ENCODE measurements around the gene HELZ2.

Gene HELZ2

DNA sequence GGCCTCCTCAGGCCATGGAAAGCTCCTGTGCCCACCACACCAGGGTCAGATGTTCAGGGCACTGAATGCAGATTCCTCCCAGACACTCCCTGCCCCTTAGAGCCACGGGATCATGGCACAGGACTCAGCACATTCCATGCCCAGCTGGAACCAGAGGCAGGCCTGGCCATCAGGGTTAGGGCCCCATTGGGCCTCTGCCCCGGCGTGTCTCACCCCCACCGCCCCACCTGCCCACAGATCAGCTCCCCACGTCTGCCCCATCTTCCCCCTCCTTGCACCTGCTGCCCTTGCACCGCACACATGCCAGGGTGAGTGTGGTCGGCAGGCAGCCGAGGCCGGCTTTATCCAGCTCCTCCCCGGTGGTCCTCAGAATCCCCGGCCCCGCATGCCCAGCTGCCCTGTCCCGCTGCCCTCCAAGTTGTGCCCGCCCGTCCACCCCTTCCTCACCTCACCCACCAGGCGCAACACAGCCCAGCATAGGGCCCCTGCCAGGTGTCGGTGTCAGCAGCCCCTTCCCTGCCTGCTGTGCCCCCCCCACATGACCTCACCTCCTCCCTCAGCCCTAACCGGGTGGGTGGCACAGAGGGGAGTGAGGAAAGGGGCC, 24.3 kb downstream of the HELZ2 start:
- no peak for DNase-seq (ENCODE audit: low read depth)

DNA sequence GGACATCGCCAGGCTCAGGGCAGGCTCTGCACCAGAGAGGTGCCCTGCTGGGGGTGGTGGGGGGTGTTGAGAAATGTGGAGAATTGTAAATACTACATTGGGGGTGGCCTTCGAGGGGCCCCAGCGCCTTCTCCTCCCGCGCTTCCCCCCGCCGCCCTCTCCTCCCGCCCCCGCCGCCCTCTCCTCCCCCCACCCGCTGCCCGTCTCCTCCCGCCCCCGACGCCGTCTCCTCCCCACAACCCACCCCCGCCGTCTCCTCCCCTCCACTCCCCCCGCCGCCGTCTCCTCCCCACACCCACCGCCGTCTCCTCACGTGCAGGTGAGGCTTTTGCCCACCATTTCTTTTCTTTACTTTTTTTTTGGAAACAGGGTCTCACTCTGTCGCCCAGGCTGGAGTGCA, 25.0 kb downstream of the HELZ2 start:
- DNase-seq (ENCODE audit: low read depth): no peak

DNA sequence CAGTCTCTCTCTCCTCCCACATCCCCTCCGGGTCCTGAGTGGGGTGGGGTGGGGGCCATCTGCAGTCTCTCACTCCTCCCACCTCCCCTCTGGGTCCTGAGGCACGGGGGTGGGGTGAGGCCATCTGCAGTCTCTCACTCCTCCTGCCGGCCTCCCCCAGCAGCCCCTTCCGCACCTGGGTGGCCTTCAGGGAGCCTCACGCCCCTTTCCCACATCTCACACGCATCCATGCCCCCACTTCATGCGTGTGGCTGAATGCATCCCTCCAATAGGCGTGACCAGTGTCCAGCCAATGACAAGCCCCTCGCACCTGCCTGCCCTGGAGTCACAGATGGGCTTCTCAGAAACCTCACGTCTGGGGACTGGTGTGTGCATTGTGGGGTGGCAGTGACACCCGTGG, 25.5 kb downstream of the HELZ2 start:
- DNase-seq (ENCODE audit: low read depth): no peak

- no peak for DNase-seq (ENCODE audit: low read depth)
Observed at GRCh38 chr20:63547725-63548480, 26.1 kb downstream of the HELZ2 start, which contains the start of gene SRMS. Gene SRMS, minus strand, starts transcription at chr20:63547749. Its CDS starts 286 bp downstream, at chr20:63547463.

- DNase-seq (ENCODE audit: low read depth): no peak
Observed at GRCh38 chr20:63546956-63547724, 26.9 kb downstream of the HELZ2 start.

DNA sequence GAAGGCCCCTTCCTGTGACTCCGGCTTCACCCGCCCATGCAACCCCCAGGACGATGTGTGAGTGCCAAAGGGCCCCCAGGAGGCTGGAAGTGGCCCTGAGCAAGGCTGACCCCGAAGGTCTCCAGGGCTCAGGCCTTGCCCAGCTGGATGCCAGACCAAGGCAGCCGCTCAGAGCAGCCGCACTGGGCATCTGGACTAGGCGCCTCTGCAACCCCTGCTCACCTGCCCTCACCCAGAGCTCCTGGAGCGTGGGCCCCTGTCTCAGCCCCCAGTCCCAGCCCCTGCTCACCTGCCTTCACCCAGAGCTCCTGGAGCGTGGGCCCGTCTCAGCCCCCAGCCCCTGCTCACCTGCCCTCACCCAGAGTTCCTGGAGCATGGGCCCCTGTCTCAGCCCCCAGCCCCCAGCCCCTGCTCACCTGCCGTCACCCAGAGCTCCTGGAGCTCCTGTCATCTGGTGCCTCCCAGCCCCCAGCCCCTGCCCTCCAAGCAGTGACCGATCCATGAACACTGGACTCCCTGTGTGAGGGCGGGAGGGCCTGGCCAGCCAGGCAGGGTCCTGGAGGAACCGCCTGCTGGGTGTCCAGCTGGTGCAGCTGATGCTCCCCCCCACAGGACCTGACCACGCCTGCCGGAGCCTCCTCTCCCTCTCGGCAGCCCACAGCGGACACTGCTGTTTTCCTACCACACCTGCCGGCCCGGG, 27.6 kb downstream of the HELZ2 start:
- DNase-seq (ENCODE audit: low read depth): no peak

DNA sequence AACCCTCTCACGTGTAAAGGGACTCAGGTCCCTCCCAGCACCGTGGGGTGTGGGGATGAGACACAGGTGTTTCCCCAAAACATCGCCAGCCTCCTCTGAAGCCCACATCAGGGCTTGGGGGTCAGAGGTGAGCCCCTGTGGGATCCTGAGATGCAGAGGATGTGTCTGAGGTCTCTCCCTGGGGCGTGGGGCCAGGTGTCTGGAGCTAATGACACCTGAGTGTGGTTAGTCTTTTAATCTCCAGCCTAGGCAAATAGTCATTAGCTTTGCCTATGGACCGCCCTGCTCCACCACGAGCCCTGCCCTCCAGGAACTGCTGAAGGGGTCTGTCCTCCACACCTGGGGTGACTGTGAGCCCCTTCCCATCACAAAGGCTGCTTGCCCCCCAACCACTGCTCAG, 28.2 kb downstream of the HELZ2 start:
- no peak for DNase-seq (ENCODE audit: low read depth)

DNA sequence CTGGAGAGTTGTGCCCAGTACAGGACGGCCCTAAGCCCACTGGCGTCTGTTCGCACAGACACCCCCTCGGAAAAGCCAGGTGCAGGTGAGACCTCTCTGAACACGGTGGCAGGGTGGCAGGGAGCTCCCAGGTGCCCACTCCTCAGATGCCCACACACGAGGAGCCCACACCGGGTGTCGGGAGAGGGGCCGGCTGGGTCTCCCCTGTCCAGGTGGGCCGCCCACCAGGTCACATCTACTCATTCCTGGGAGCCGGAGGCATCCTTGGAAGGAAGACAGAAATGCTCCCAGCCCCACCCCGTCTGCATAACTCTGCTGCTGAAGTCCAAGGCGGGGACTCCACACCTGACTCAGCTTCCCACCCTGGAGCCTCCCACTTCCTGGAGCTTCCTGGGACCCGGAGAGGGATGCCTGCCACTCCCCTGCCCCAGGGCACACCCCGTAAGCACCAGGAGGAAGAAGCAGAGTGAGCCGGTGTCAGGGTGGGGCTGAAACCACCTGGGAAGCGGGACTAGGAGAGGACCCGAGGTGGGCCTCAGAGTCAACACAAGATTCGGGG, 29.0 kb downstream of the HELZ2 start:
- DNase-seq (ENCODE audit: low read depth): no peak

GRCh38 chr20:63544241-63544957, 29.6 kb downstream of the HELZ2 start:
- no peak for DNase-seq (ENCODE audit: low read depth)

- DNase-seq (ENCODE audit: low read depth): no peak
Observed at GRCh38 chr20:63543733-63544132, 30.3 kb downstream of the HELZ2 start.

DNA sequence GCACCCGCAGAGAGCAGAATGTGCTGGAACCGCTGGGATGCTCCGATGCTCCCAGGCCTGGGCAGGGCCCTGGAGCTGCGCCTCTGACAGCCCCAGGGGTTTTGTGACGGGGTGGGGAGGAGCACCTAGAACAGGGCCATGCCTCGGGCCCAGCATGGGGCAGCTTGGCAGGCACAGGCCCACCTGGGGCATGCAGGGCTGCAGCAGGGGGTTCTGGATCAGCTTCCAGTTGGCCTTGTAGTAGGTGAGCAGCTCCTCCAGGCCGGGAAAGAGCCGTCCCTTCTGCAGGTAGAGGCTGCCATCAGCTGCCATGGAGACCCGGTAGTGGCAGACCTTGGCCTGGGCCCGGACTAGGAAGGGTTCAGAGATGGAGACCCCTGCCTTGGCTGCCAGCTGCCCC, 30.9 kb downstream of the HELZ2 start:
- no peak for DNase-seq (ENCODE audit: low read depth)

- no peak for DNase-seq (ENCODE audit: low read depth)
Observed at GRCh38 chr20:63542696-63543095, 31.3 kb downstream of the HELZ2 start.

GRCh38 chr20:63542031-63542559, 31.9 kb downstream of the HELZ2 start:
- DNase-seq (ENCODE audit: low read depth): no peak

DNA sequence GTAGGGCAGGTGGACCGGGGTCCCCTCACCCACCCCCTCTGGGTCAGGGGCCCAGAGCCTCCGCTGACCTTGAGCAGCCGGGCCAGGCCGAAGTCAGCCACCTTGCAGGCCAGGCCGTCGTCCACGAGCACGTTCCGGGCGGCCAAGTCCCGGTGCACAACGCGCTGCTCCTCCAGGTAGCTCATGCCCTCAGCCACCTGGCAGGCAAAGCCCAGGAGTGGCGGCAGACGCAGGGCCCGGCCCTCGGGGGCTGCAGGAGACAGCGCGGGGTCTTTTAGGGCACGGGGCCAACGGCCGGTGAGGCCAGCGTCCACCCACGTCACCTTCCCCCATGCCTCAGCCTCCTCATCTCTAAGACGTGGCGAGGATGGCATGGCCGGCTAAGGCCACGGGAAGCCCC, 32.7 kb downstream of the HELZ2 start:
- no peak for DNase-seq (ENCODE audit: low read depth)

DNA sequence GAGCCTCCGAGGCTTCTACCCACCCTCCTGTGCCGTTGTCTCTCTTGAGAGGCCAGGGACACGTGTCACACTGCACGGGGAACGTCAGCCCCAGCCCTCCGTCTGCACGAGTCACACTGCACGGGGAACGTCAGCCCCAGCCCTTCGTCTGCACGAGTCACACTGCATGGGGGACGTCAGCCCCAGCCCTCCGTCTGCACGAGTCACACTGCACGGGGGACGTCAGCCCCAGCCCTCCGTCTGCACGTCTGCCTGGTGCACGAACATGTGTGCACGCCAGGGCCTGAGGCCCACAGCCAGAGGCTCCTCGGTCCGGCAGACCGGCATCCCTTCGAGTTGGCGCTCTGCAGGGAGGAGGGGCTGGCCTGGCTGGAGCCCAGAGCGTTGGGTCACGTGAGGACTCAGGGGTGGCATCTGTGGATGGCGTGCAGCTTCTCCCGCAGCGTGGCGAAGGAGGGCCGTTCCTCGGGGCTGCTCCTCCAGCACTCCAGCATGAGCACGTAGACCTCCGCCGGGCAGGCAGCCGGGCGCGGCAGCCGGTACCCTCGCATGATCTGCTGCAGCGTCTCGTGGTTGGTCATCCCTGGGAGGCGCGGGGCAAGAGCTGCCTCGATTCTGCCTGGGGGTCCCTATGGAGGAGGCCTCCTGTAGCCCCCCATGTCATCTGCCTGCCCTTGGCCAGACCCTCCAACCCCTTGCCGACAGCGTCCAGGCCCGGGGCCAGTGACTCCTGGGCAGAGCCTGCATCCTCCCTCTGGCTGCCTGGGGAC, 33.4 kb downstream of the HELZ2 start:
- DNase-seq (ENCODE audit: low read depth): no peak

DNA sequence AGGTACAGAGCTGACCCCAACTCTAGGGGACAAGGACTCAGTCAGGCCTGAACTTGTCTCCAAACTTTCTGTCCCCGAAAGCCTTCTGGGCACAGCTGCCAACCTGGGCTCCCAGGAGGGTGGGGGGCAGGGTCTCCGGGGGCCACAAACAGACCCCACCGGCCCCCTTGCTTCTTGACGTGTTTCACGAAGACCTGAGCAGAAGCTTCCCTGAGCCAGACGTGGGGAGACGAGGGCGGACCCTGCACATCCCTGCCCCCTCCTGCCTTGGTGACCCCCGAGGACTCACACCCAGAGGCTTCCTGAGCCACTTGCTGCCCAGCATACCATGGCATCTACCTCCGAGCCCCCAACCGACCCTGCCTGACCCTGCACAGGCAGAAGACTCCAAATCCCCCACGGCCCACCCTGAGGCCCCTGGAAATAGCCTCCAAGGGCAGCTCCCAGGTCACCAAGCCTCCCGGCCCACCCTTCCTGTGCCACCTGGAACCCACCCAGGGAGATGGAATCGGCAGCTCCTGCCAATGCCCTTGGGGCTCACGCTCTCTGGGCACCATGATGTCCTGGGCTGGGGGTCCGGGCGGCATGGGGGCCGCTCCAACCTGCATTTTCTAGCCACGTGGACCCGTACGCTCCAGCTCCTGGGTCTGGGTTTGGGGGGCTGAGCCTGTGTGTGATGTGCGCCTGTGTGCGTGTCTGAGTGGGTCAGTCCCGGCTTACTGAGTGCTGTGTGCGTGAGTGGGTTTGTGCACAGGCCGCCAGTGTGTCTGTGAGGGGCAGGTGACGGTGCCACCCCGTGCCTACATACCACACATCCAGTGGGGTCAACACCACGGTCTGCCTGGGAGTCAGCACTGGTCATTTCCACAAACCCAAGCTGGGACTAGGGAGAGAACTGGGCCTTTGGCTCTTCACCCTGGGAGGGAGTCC, 34.3 kb downstream of the HELZ2 start:
- no peak for DNase-seq (ENCODE audit: low read depth)

DNA sequence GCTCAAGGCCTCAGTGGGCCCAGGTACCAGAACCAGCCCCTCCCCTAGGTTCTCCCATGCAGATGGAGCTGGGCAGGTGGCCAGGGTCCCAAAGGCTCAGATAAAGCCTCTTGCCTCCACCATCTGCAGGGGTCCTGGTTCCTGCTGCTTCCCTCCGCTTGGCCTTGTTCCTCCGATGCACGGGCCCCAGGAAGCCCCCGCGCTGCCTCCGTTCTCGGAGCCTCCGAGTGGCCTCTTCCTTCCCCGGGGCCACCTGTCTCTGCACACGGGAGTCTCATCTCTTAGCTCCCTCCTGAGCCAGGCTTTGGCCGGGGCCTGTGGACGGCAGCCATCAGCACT, 35.0 kb downstream of the HELZ2 start:
- DNase-seq (ENCODE audit: low read depth): no peak

- no peak for DNase-seq (ENCODE audit: low read depth)
Observed at GRCh38 chr20:63538204-63539091, 35.6 kb downstream of the HELZ2 start.

Measured in stimulated activated CD8-positive, alpha-beta memory T cell treated with anti-CD3 and anti-CD28 coated beads, Interleukin-7, amount 100 ng/mL, for 24 hours (primary cell).